MG63 (cell line): ENCODE data around the gene PPME1. TPM values are rescaled to one million over a fixed set of nuclear protein-coding genes. Genes with fewer than 3 reads are reported as not detected.

Source experiments
- DNase-seq: peaks from one replicate; pipeline ENCODE4 v3.0.0-alpha.2; 2020
- H3K27me3 ChIP-seq: fragments of 250-450 bp; sonication (Bioruptor Pico); 2 replicates; pipeline ENCODE4 v1.5.1; 2020; ENCODE audit warnings: mild to moderate bottlenecking, moderate library complexity
- H3K36me3 ChIP-seq: fragments of 250-450 bp; sonication (Bioruptor Pico); 2 replicates; pipeline ENCODE4 v1.5.1; 2020; ENCODE audit warnings: mild to moderate bottlenecking, moderate library complexity
- H3K4me3 ChIP-seq: fragments of 250-450 bp; sonication (Bioruptor Pico); 2 replicates; pipeline ENCODE4 v1.5.1; 2020; ENCODE audit warnings: mild to moderate bottlenecking, moderate library complexity
- H3K9me3 ChIP-seq: fragments of 250-450 bp; sonication (Bioruptor Pico); 2 replicates; pipeline ENCODE4 v1.5.1; 2020; ENCODE audit warnings: mild to moderate bottlenecking, moderate library complexity
- total RNA-seq: library from RNA; depleted of rRNA; stranded (reverse); fragments of >200 nt; shearing (Covaris generic); gene quantifications from 2 replicates; pipeline ENCODE4 v1.2.3, GENCODE V29; 2014; ENCODE audit warnings: low replicate concordance

The PPME1 gene
- total RNA-seq, 1 experiment from 2014 or later = 29.0 TPM

GRCh38 chr11:74253361-74253760 lies 82.3 kb downstream of the PPME1 start:
- Histone ChIP-seq H3K9me3 (no peaks in the 10 kb centered on the region), H3K36me3 (peaks cover 27% of the 10 kb centered on the region), H3K4me3 (no peak overlapping the region), H3K27me3 (no peaks in the 10 kb centered on the region)
- no peak for DNase-seq

- Histone ChIP-seq H3K36me3 (peaks cover 19% of the 10 kb centered on the region), H3K4me3 (no peak overlapping the region), H3K27me3 (no peaks in the 10 kb centered on the region), H3K9me3 (no peaks in the 10 kb centered on the region)
- peak; percentile 9 for DNase-seq
Observed at GRCh38 chr11:74255741-74256375, 84.8 kb downstream of the PPME1 start.

GRCh38 chr11:74256378-74257133 lies 85.5 kb downstream of the PPME1 start:
- peaks cover 14% of the 10 kb centered on the region; the same call in 1 of the 2 replicates for H3K36me3 ChIP-seq
- no peaks in the 10 kb centered on the region for H3K27me3 ChIP-seq
- H3K9me3 ChIP-seq = no peaks in the 10 kb centered on the region
- H3K4me3 ChIP-seq = no peak overlapping the region
- DNase-seq = no peak

- Histone ChIP-seq H3K4me3 (no peak overlapping the region), H3K27me3 (no peaks in the 10 kb centered on the region), H3K9me3 (no peaks in the 10 kb centered on the region), H3K36me3 (peaks cover 10% of the 10 kb centered on the region; the same call in 1 of the 2 replicates)
- peak; percentile 68 for DNase-seq
Observed at GRCh38 chr11:74257959-74258553, 87.0 kb downstream of the PPME1 start.

- Histone ChIP-seq H3K4me3 (no peak overlapping the region), H3K36me3 (no peaks in the 10 kb centered on the region), H3K27me3 (no peaks in the 10 kb centered on the region), H3K9me3 (no peaks in the 10 kb centered on the region)
- no peak for DNase-seq
Observed at GRCh38 chr11:74262725-74263124, 91.6 kb downstream of the PPME1 start.

- Histone ChIP-seq H3K36me3 (no peaks in the 10 kb centered on the region), H3K4me3 (no peak overlapping the region), H3K9me3 (no peaks in the 10 kb centered on the region), H3K27me3 (no peaks in the 10 kb centered on the region)
- no peak for DNase-seq
Observed at GRCh38 chr11:74265256-74265655, 94.2 kb downstream of the PPME1 start.

GRCh38 chr11:74267014-74267413 lies 95.9 kb downstream of the PPME1 start:
- Histone ChIP-seq H3K27me3 (no peaks in the 10 kb centered on the region), H3K9me3 (no peaks in the 10 kb centered on the region), H3K36me3 (no peaks in the 10 kb centered on the region), H3K4me3 (no peak overlapping the region)
- no peak for DNase-seq

GRCh38 chr11:74268456-74268855 lies 97.4 kb downstream of the PPME1 start:
- H3K4me3 ChIP-seq = no peak overlapping the region
- DNase-seq = no peak
- H3K27me3 ChIP-seq = no peaks in the 10 kb centered on the region
- H3K9me3 ChIP-seq = no peaks in the 10 kb centered on the region
- H3K36me3 ChIP-seq = no peaks in the 10 kb centered on the region

GRCh38 chr11:74269161-74269811 lies 98.2 kb downstream of the PPME1 start:
- H3K27me3 ChIP-seq = no peaks in the 10 kb centered on the region
- DNase-seq = no peak
- no peak overlapping the region for H3K4me3 ChIP-seq
- no peaks in the 10 kb centered on the region for H3K36me3 ChIP-seq
- no peaks in the 10 kb centered on the region for H3K9me3 ChIP-seq

GRCh38 chr11:74272276-74272675 lies 101.2 kb downstream of the PPME1 start:
- H3K36me3 ChIP-seq = no peaks in the 10 kb centered on the region
- H3K4me3 ChIP-seq = no peak overlapping the region
- no peaks in the 10 kb centered on the region for H3K27me3 ChIP-seq
- DNase-seq = no peak
- H3K9me3 ChIP-seq = no peaks in the 10 kb centered on the region

- Histone ChIP-seq H3K9me3 (no peaks in the 10 kb centered on the region), H3K36me3 (no peaks in the 10 kb centered on the region), H3K27me3 (no peaks in the 10 kb centered on the region), H3K4me3 (no peak overlapping the region)
- DNase-seq = no peak
Observed at GRCh38 chr11:74276581-74276980, 105.5 kb downstream of the PPME1 start.

- Histone ChIP-seq H3K36me3 (no peaks in the 10 kb centered on the region), H3K4me3 (no peak overlapping the region), H3K27me3 (no peaks in the 10 kb centered on the region), H3K9me3 (no peaks in the 10 kb centered on the region)
- DNase-seq = no peak
Observed at GRCh38 chr11:74278103-74278502, 107.0 kb downstream of the PPME1 start.

GRCh38 chr11:74278721-74279161 lies 107.7 kb downstream of the PPME1 start:
- Histone ChIP-seq H3K36me3 (no peaks in the 10 kb centered on the region), H3K9me3 (no peaks in the 10 kb centered on the region), H3K27me3 (no peaks in the 10 kb centered on the region), H3K4me3 (no peak overlapping the region)
- peak; percentile 93 for DNase-seq

- DNase-seq = no peak
- no peak overlapping the region for H3K4me3 ChIP-seq
- H3K9me3 ChIP-seq = no peaks in the 10 kb centered on the region
Observed at GRCh38 chr11:74279256-74279655, 108.2 kb downstream of the PPME1 start.

GRCh38 chr11:74280494-74280893 lies 109.4 kb downstream of the PPME1 start:
- Histone ChIP-seq H3K4me3 (no peak overlapping the region), H3K9me3 (no peaks in the 10 kb centered on the region), H3K27me3 (no peaks in the 10 kb centered on the region), H3K36me3 (no peaks in the 10 kb centered on the region)
- DNase-seq = no peak

More at GRCh38 chr11:74279256-74279655, 108.2 kb downstream of the PPME1 start:
- Histone ChIP-seq H3K36me3 (no peaks in the 10 kb centered on the region), H3K27me3 (no peaks in the 10 kb centered on the region)

GRCh38 chr11:74282421-74282820 lies 111.3 kb downstream of the PPME1 start:
- no peaks in the 10 kb centered on the region for H3K27me3 ChIP-seq
- no peaks in the 10 kb centered on the region for H3K36me3 ChIP-seq
- H3K9me3 ChIP-seq = no peaks in the 10 kb centered on the region
- DNase-seq = no peak
- H3K4me3 ChIP-seq = no peak overlapping the region

GRCh38 chr11:74282914-74283371 lies 111.9 kb downstream of the PPME1 start:
- DNase-seq = no peak
- no peaks in the 10 kb centered on the region for H3K9me3 ChIP-seq
- no peak overlapping the region for H3K4me3 ChIP-seq
- H3K36me3 ChIP-seq = no peaks in the 10 kb centered on the region
- H3K27me3 ChIP-seq = no peaks in the 10 kb centered on the region
